ENCODE measurements around the gene GPI. TPM values are rescaled to one million over a fixed set of nuclear protein-coding genes. Genes with fewer than 3 reads are reported as not detected.

Gene GPI
- total and polyA plus RNA-seq, 7 donors, result 73.9 to 209 (median 144) TPM

DNA sequence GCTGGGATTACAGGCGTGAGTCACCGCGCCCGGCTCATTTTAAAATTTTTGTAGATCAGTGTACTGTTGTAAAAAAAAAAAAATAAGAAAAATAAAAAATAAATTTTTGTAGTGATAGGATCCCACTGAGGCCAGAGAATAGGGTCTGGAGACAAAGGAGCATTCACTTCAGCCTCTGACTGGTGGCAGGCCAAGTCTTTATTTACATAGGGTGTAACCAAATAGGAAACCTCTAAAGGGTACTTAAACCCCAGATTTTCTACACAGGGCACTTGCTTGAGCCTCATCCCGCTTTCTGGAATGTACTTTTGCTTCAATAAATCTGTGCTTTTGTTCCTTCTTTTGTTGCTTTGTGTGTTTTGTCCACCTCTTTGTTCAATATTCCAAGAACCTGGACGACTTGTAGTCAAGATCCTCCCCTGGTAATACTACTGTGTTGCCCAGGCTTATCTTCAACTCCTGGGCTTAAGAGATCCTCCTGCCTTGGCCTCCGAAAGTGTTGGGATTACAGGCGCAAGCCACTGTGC, 37.1 kb downstream of the GPI start:
- DNase-seq, result no peak
- H3K27ac ChIP-seq, result no peak overlapping the region
- 16 to 75% methylated on average over 8 of the region's 8 CpGs for WGBS, 2 donors

DNA sequence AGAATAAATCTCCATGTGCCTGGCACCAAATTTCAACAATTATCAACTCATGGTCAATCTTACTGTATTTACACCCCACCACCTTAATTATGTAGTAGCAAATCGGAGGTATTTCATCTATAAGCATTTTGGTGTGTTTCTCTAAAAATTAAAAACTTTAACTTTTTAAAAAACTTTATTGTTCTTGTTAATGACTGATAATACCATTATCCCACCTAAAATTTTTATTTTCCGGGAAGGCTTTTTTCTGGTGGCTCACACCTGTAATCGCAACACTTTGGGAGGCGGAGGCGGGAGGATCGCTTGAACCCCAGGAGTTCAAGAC, 38.8 kb downstream of the GPI start:
- peak overlapping the region; percentile 61 to 71 (median 69) for H3K27ac ChIP-seq
- TF ChIP-seq POLR2A (IDR thresholded peaks at IDR 0.05) (no peak), POLR2AphosphoS5 (IDR thresholded peaks at IDR 0.05) (no peak), EP300 (IDR thresholded peaks at IDR 0.05) (no peak)
- TF ChIP-seq, protein P1, sequence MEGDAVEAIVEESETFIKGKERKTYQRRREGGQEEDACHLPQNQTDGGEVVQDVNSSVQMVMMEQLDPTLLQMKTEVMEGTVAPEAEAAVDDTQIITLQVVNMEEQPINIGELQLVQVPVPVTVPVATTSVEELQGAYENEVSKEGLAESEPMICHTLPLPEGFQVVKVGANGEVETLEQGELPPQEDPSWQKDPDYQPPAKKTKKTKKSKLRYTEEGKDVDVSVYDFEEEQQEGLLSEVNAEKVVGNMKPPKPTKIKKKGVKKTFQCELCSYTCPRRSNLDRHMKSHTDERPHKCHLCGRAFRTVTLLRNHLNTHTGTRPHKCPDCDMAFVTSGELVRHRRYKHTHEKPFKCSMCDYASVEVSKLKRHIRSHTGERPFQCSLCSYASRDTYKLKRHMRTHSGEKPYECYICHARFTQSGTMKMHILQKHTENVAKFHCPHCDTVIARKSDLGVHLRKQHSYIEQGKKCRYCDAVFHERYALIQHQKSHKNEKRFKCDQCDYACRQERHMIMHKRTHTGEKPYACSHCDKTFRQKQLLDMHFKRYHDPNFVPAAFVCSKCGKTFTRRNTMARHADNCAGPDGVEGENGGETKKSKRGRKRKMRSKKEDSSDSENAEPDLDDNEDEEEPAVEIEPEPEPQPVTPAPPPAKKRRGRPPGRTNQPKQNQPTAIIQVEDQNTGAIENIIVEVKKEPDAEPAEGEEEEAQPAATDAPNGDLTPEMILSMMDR (IDR thresholded peaks at IDR 0.05), result no peak
- DNase-seq, result no peak
- 11 to 34% methylated on average over 6 of the region's 6 CpGs for WGBS, 2 donors
- intact Hi-C loops (cut with DNase I), result no loop called here
- no peaks in the 10 kb centered on the region for H3K9me3 ChIP-seq
- peak overlapping the region; percentile 76 to 93 (median 86) for H3K4me3 ChIP-seq
- H3K4me1 ChIP-seq, result peaks cover 0 to 12% (median 6%) of the 10 kb centered on the region in 4 donors
- no peaks in the 10 kb centered on the region for H3K27me3 ChIP-seq
- H3K36me3 ChIP-seq, result peaks cover 11 to 30% (median 19%) of the 10 kb centered on the region in 4 donors

More for the DNA sequence above, 37.1 kb downstream of the GPI start:
- intact Hi-C loops (cut with DNase I), result no loop called here
- H3K36me3 ChIP-seq, result peaks cover 11 to 39% (median 20%) of the 10 kb centered on the region in 4 donors
- TF ChIP-seq POLR2A (IDR thresholded peaks at IDR 0.05), result no peak
- TF ChIP-seq EP300 (IDR thresholded peaks at IDR 0.05), result no peak
- no peak for TF ChIP-seq POLR2AphosphoS5 (IDR thresholded peaks at IDR 0.05)
- TF ChIP-seq, protein P1 (IDR thresholded peaks at IDR 0.05), result no peak
- H3K9me3 ChIP-seq, result no peaks in the 10 kb centered on the region
- H3K4me1 ChIP-seq, result peaks cover 0 to 12% (median 6%) of the 10 kb centered on the region in 4 donors
- H3K27me3 ChIP-seq, result no peaks in the 10 kb centered on the region
- no peak overlapping the region for H3K4me3 ChIP-seq

GRCh38 chr19:34404109-34404909, 39.3 kb downstream of the GPI start, which contains the start of gene PDCD2L:
Gene PDCD2L (plus strand): TSS chr19:34404399. CDS start chr19:34404431, 32 bp downstream.
- 1% methylated on average over 69 of the region's 69 CpGs for WGBS, 2 donors
- peaks cover 8 to 30% (median 15%) of the 10 kb centered on the region in 4 donors for H3K36me3 ChIP-seq
- H3K4me3 ChIP-seq, result peak within 1 kb of the TSS; percentile 76 to 93 (median 86)
- H3K9me3 ChIP-seq, result no peaks in the 10 kb centered on the region
- H3K4me1 ChIP-seq, result peaks cover 0 to 12% (median 6%) of the 10 kb centered on the region in 4 donors
- peak; percentile 96 for DNase-seq
- intact Hi-C loops (cut with DNase I), result no loop called here
- peak within 1 kb of the TSS; percentile 61 to 71 (median 69) for H3K27ac ChIP-seq
- TF ChIP-seq POLR2A (IDR thresholded peaks at IDR 0.05) (peak; percentile 35 to 40), POLR2AphosphoS5 (IDR thresholded peaks at IDR 0.05) (peak; percentile 64 to 86 (median 76))
- TF ChIP-seq, protein P1 (IDR thresholded peaks at IDR 0.05), result no peak
- no peaks in the 10 kb centered on the region for H3K27me3 ChIP-seq

GRCh38 chr19:34405892-34406660, 41.1 kb downstream of the GPI start:
- TF ChIP-seq POLR2AphosphoS5 (IDR thresholded peaks at IDR 0.05) (no peak), POLR2A (IDR thresholded peaks at IDR 0.05) (no peak), EP300 (IDR thresholded peaks at IDR 0.05) (no peak)
- TF ChIP-seq, protein P1 (IDR thresholded peaks at IDR 0.05), result no peak
- Histone ChIP-seq H3K4me3 (no peak overlapping the region), H3K4me1 (peaks cover 0 to 12% (median 6%) of the 10 kb centered on the region in 4 donors), H3K36me3 (peaks cover 0 to 20% (median 9%) of the 10 kb centered on the region in 4 donors), H3K9me3 (no peaks in the 10 kb centered on the region), H3K27ac (no peak overlapping the region), H3K27me3 (no peaks in the 10 kb centered on the region)
- intact Hi-C loops (cut with DNase I), result no loop called here
- DNase-seq, result no peak
- WGBS, 2 donors, result 85 to 90% methylated on average over 13 of the region's 13 CpGs

All from sigmoid colon (tissue), 7 donors.